K562 (cell line): Measurements from ENCODE around the gene SULT2B1. TPM values are rescaled to one million over a fixed set of nuclear protein-coding genes. Genes with fewer than 3 reads are reported as not detected.

Source experiments
- ATF3 ChIP-seq, 2 experiments: fragments of 450-650 bp in 1 of 2; sonication (generic) in 1 of 2; formaldehyde crosslinking in 1 of 2; IDR thresholded peaks in 1 of 2; conservative IDR thresholded peaks in 1 of 2; 2 replicates each; pipeline versions ENCODE4 v1.6.1 to v1.8.1; 2016 to 2023; ENCODE audit warnings: mild to moderate bottlenecking in 2 of 2, moderate library complexity in 2 of 2, inconsistent platforms in 1 of 2, missing genetic modification reagents in 1 of 2
- CREM ChIP-seq: IDR thresholded peaks from 2 replicates; pipeline ENCODE4 v1.6.1; 2014; ENCODE audit warnings: antibody characterized with exemption, low read depth
- DACH1 ChIP-seq: fragments of 450-650 bp; IDR thresholded peaks from 2 replicates; pipeline ENCODE4 v1.6.1; 2018; ENCODE audit not compliant: partially characterized antibody
- DDX20 ChIP-seq: fragments of 450-650 bp; IDR thresholded peaks from 2 replicates; pipeline ENCODE4 v1.6.1; 2016; ENCODE audit warnings: missing genetic modification characterization, low read depth, mild to moderate bottlenecking, missing compliant biosample characterization, moderate library complexity
- ELK1 ChIP-seq: sonication (generic); formaldehyde crosslinking; IDR thresholded peaks from 2 replicates; pipeline ENCODE4 v1.8.1; 2022; ENCODE audit warnings: missing genetic modification reagents
- GTF2E2 ChIP-seq: fragments of 200-800 bp; sonication (Bioruptor generic); IDR thresholded peaks from 2 replicates; pipeline ENCODE4 v1.6.1; 2016; ENCODE audit warnings: missing genetic modification characterization, missing compliant biosample characterization
- HNRNPH1 ChIP-seq: fragments of 200-400 bp; formaldehyde crosslinking; optimal IDR thresholded peaks from 2 replicates; pipeline ENCODE3; 2017; ENCODE audit warnings: low read depth, mild to moderate bottlenecking, low read length, moderate library complexity
- MCM7 ChIP-seq, 2 experiments: fragments of 450-650 bp; IDR thresholded peaks; 2 replicates each; pipeline ENCODE4 v1.6.1; 2016 to 2018
- NCOR1 ChIP-seq: fragments of 450-650 bp; IDR thresholded peaks from 2 replicates; pipeline ENCODE4 v1.6.1; 2016; ENCODE audit warnings: mild to moderate bottlenecking, moderate library complexity
- PHF20 ChIP-seq: fragments of 450-650 bp; IDR thresholded peaks from 2 replicates; pipeline ENCODE4 v1.6.1; 2018; ENCODE audit not compliant: partially characterized antibody
- PRMT5 ChIP-seq: sonication (generic); formaldehyde crosslinking; IDR thresholded peaks from 2 replicates; pipeline ENCODE4 v1.5.0; 2020; ENCODE audit warnings: missing genetic modification reagents
- RAD21 ChIP-seq, 2 experiments: fragments of 250-450 bp in 1 of 2; fragments of 450-650 bp in 1 of 2; sonication (Bioruptor Pico) in 1 of 2; formaldehyde crosslinking in 1 of 2; IDR thresholded peaks in 1 of 2; conservative IDR thresholded peaks in 1 of 2; 2 replicates each; pipeline versions ENCODE4 v1.4.0 to v1.8.0; 2020 to 2022; ENCODE audit warnings: mild to moderate bottlenecking in 2 of 2, moderate library complexity in 1 of 2
- TAF7 ChIP-seq: fragments of 450-650 bp; IDR thresholded peaks from 2 replicates; pipeline ENCODE4 v1.6.1; 2016; ENCODE audit warnings: missing genetic modification characterization, missing compliant biosample characterization
- TCF3 ChIP-seq: sonication (generic); formaldehyde crosslinking; IDR thresholded peaks from 2 replicates; pipeline ENCODE4 v1.4.0; 2020; ENCODE audit warnings: mild to moderate bottlenecking, missing genetic modification reagents
- THAP7 ChIP-seq: fragments of 250-450 bp; sonication (Bioruptor Pico); IDR thresholded peaks from 2 replicates; pipeline ENCODE4 v1.5.0; 2021
- ZFP36 ChIP-seq: fragments of 150-350 bp; IDR thresholded peaks from 2 replicates; pipeline ENCODE4 v1.6.1; 2018; ENCODE audit warnings: low read length, low read depth; ENCODE audit not compliant: partially characterized antibody
- ZKSCAN1 ChIP-seq: fragments of 150-350 bp; IDR thresholded peaks from 2 replicates; pipeline ENCODE4 v1.6.1; 2016; ENCODE audit warnings: low read depth, low read length
- ZMIZ1 ChIP-seq, 2 experiments: fragments of 150-350 bp in 1 of 2; IDR thresholded peaks; 2 replicates each; pipeline ENCODE4 v1.6.1; 2012 to 2016; ENCODE audit warnings: low read depth in 2 of 2, low read length in 2 of 2, mild to moderate bottlenecking in 1 of 2, moderate library complexity in 1 of 2
- ZNF224 ChIP-seq: sonication (generic); formaldehyde crosslinking; IDR thresholded peaks from 2 replicates; pipeline ENCODE4 v1.8.0; 2022; ENCODE audit warnings: mild to moderate bottlenecking, missing genetic modification reagents
- ZNF41 ChIP-seq: fragments of 250-450 bp; sonication (Bioruptor Pico); conservative IDR thresholded peaks from 2 replicates; pipeline ENCODE4 v1.4.0; 2020; ENCODE audit warnings: mild to moderate bottlenecking
- ZNF436 ChIP-seq: fragments of 250-450, 450-650 bp; sonication (Bioruptor Pico); formaldehyde crosslinking; IDR thresholded peaks from 2 replicates; pipeline ENCODE4 v1.7.0; 2020; ENCODE audit warnings: mild to moderate bottlenecking
- ZNF780A ChIP-seq: fragments of 250-450 bp; sonication (Bioruptor Pico); IDR thresholded peaks from 2 replicates; pipeline ENCODE4 v1.5.0; 2021; ENCODE audit warnings: mild to moderate bottlenecking
- polyA plus RNA-seq, 8 experiments: library from polyadenylated mRNA; depleted of rRNA in 4 of 8; stranded (reverse) in 5 of 8; unstranded in 3 of 8; fragments of >200 nt; fragmentation: Nextera tagmentation in 2 of 8; fragmentation: Illumina TruSeq in 1 of 8; extraction: Ambion mirVana in 2 of 8; extraction: Trizol in 1 of 8; gene quantifications; 2 replicates each; pipeline versions ENCODE4 v1.2.1 to v1.2.3, GENCODE V29; 2011 to 2014; ENCODE audit warnings: inconsistent platforms in 1 of 8, missing spikeins in 1 of 8
- total RNA-seq, 7 experiments: library from RNA; depleted of rRNA in 6 of 7; stranded (reverse); fragments of >200 nt in 6 of 7; fragmentation: Illumina TruSeq in 2 of 7; extraction: Trizol in 2 of 7; gene quantifications; 2 replicates each; pipeline versions ENCODE4 v1.2.1 to v1.2.3, GENCODE V29; 2011 to 2021; ENCODE audit warnings: low replicate concordance in 1 of 7

SULT2B1 gene
- total and polyA plus RNA-seq, 9 of the 15 experiments (the other 6 are each of a cell fraction or from before 2014, with no cell fraction given): 0.09 to 0.62 (median 0.22) TPM; not detected in 2

GRCh38 chr19:48633148-48634035, 81.4 kb downstream of the SULT2B1 start (continued):
- TF ChIP-seq RAD21 (CRISPR knock-in tag; conservative IDR thresholded peaks at IDR 0.05 in 1 of 2, IDR thresholded peaks at IDR 0.05 in 1 of 2) (no peak), PHF20 (no peak), HNRNPH1 (no peak), CREM (0 out of 2 replicates have a peak, but pooled peaks have one; percentile 24), DDX20 (tag) (no peak), ELK1 (CRISPR knock-in tag) (no peak), NCOR1 (peak; percentile 69), MCM7 (IDR thresholded peaks at IDR 0.05) (no peak), DACH1 (peak; percentile 96), ZKSCAN1 (no peak), ZMIZ1 (IDR thresholded peaks at IDR 0.05; ENCODE audit: low read depth in 2 of 2, low read length in 2 of 2) (no peak), ZNF436 (CRISPR knock-in tag) (no peak), THAP7 (CRISPR knock-in tag) (no peak), TAF7 (tag) (0 out of 2 replicates have a peak, but pooled peaks have one; percentile 20), ZNF780A (CRISPR knock-in tag) (no peak), ZNF224 (no peak), ZFP36 (no peak), ZNF41 (no peak), TCF3 (CRISPR knock-in tag) (0 out of 2 replicates have a peak, but pooled peaks have one; percentile 51), ATF3 (IDR thresholded peaks at IDR 0.05) (no peak), ATF3 (CRISPR knock-in tag; conservative IDR thresholded peaks at IDR 0.05) (no peak), GTF2E2 (tag) (no peak), PRMT5 (CRISPR knock-in tag) (no peak)
